Cardiac muscle cell (in vitro differentiated cells and primary cell): ENCODE measurements around the gene THEMIS. TPM values are rescaled to one million over a fixed set of nuclear protein-coding genes. Genes with fewer than 3 reads are reported as not detected.

ENCODE experiments used
- DNase-seq, 2 donors: peaks; one replicate each; pipeline versions ENCODE4 v3.0.0 to v3.0.0-alpha.2; 2010 to 2017; ENCODE audit warnings: low read depth in 1 of 2, low spot score in 1 of 2
- H3K27ac ChIP-seq: fragments of 200-600 bp; sonication (generic); 2 replicates; pipeline ENCODE4 v1.5.1; 2016
- H3K27me3 ChIP-seq: fragments of 200-600 bp; sonication (generic); 2 replicates; pipeline ENCODE4 v1.6.0; 2016; ENCODE audit warnings: control low read depth
- H3K36me3 ChIP-seq: fragments of 200-600 bp; sonication (generic); 2 replicates; pipeline ENCODE4 v1.5.1; 2016; ENCODE audit warnings: control low read depth
- H3K4me1 ChIP-seq: fragments of 200-600 bp; sonication (generic); 2 replicates; pipeline ENCODE4 v1.8.1; 2017; ENCODE audit warnings: low read depth, mild to moderate bottlenecking, mixed run types
- H3K4me3 ChIP-seq: fragments of 200-600 bp; sonication (generic); 2 replicates; pipeline ENCODE4 v1.5.1; 2016; ENCODE audit warnings: mild to moderate bottlenecking
- H3K9me3 ChIP-seq: fragments of 200-600 bp; sonication (generic); 2 replicates; pipeline ENCODE4 v1.5.1; 2017; ENCODE audit warnings: low read depth, mild to moderate bottlenecking, control low read depth
- CTCF ChIP-seq: IDR thresholded peaks from 2 replicates; pipeline ENCODE4 v1.5.1; 2012; ENCODE audit warnings: low read depth, mild to moderate bottlenecking, low read length
- polyA plus RNA-seq: library from polyadenylated mRNA; unstranded; fragments of >200 nt; fragmentation: Nextera tagmentation; extraction: Ambion mirVana; gene quantifications from 2 replicates; pipeline ENCODE4 v1.2.1, GENCODE V29; 2016
- total RNA-seq: library from RNA; depleted of rRNA; stranded (reverse); fragments of >200 nt; gene quantifications from 2 replicates; pipeline ENCODE4 v1.2.3, GENCODE V29; 2016

Gene THEMIS
- total and polyA plus RNA-seq, 2 experiments from 2014 or later, result 0.06 TPM; not detected in 1

DNA sequence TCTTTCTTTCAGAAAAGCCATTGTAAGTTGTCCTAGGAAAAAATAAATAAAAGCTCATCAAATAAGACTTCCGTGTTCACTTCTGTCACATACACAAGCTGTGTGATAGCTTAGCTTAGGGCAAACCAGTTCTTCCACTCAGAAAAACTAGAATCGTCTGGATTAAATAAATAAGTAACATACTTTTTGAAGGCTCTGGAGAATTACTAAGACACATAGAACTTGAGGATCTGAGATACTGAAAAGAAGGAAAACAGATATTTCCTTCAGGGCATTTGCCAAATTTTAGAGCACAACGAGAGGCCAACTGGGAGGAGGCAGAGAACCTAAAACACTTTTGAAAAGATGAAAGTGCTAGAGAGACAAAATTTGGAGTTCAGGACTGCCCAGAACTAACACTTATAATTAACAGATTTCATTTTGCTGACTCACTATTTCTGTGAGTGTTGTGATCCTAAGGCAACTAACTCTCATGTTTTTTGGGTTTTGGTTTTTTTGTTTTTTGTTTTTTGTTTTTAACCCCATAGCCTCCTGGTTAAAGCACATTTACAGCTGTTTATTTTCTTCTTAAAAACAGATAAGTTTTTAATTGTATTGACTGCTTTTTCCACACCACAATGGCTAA is 38.7 kb upstream of the THEMIS start:
- peak in 1 of 2 donors; percentile 49 for DNase-seq
- no peak overlapping the region for H3K27ac ChIP-seq

GRCh38 chr6:127938701-127939100 is 37.8 kb upstream of the THEMIS start:
- H3K27me3 ChIP-seq, result no peaks in the 10 kb centered on the region
- no peak overlapping the region for H3K27ac ChIP-seq
- peak in 1 of 2 donors; percentile 67 for DNase-seq
- H3K4me3 ChIP-seq, result no peak overlapping the region
- no peaks in the 10 kb centered on the region for H3K36me3 ChIP-seq
- H3K9me3 ChIP-seq, result no peaks in the 10 kb centered on the region
- H3K4me1 ChIP-seq, result no peaks in the 10 kb centered on the region
- no peak for TF ChIP-seq CTCF

More for the DNA sequence above, 38.7 kb upstream of the THEMIS start:
- H3K4me3 ChIP-seq, result no peak overlapping the region
- H3K36me3 ChIP-seq, result no peaks in the 10 kb centered on the region
- H3K9me3 ChIP-seq, result no peaks in the 10 kb centered on the region
- TF ChIP-seq CTCF, result no peak
- no peaks in the 10 kb centered on the region for H3K27me3 ChIP-seq
- no peaks in the 10 kb centered on the region for H3K4me1 ChIP-seq

- TF ChIP-seq CTCF, result no peak
- Histone ChIP-seq H3K27ac (no peak overlapping the region), H3K4me3 (no peak overlapping the region), H3K9me3 (no peaks in the 10 kb centered on the region), H3K27me3 (no peaks in the 10 kb centered on the region), H3K4me1 (no peaks in the 10 kb centered on the region), H3K36me3 (no peaks in the 10 kb centered on the region)
- DNase-seq, result no peak
Measured at GRCh38 chr6:127937747-127938146, 36.9 kb upstream of the THEMIS start.

DNA sequence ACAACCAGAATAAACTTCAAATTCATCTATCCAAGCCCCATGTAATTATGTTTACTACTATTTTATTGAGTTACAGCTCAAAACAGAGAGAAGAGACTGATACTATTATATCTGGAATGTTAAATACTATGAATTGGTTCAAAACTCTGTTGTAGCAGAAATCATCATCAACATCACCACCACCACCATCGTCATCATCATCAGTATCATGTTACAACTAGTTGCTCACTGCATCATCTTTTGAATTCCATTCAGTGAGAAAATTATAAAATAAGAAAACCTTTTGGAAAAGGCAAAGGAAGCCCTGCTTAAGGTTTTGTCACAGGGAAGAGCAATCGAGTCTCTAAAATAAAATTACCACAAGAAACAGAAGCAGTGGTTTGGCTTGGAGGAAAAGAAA is 36.2 kb upstream of the THEMIS start:
- H3K27ac ChIP-seq, result no peak overlapping the region
- no peaks in the 10 kb centered on the region for H3K36me3 ChIP-seq
- H3K27me3 ChIP-seq, result no peaks in the 10 kb centered on the region
- no peak overlapping the region for H3K4me3 ChIP-seq
- H3K9me3 ChIP-seq, result no peaks in the 10 kb centered on the region
- no peak for DNase-seq
- H3K4me1 ChIP-seq, result no peaks in the 10 kb centered on the region
- no peak for TF ChIP-seq CTCF

GRCh38 chr6:127934956-127935355 is 34.1 kb upstream of the THEMIS start:
- Histone ChIP-seq H3K36me3 (no peaks in the 10 kb centered on the region), H3K27me3 (no peaks in the 10 kb centered on the region), H3K9me3 (no peaks in the 10 kb centered on the region), H3K4me1 (no peaks in the 10 kb centered on the region), H3K27ac (no peak overlapping the region), H3K4me3 (no peak overlapping the region)
- TF ChIP-seq CTCF, result no peak
- DNase-seq, result no peak
